ENCODE results near the gene RSRP1.
A peak's percentile ranks its signal among the peaks of the same experiment; 100 is the strongest.
"Not testable (repeated sequence)": the region's sequence is repeated elsewhere in the genome, so short reads cannot be mapped to it uniquely, and the experiment has no call there.

The RSRP1 gene

DNA sequence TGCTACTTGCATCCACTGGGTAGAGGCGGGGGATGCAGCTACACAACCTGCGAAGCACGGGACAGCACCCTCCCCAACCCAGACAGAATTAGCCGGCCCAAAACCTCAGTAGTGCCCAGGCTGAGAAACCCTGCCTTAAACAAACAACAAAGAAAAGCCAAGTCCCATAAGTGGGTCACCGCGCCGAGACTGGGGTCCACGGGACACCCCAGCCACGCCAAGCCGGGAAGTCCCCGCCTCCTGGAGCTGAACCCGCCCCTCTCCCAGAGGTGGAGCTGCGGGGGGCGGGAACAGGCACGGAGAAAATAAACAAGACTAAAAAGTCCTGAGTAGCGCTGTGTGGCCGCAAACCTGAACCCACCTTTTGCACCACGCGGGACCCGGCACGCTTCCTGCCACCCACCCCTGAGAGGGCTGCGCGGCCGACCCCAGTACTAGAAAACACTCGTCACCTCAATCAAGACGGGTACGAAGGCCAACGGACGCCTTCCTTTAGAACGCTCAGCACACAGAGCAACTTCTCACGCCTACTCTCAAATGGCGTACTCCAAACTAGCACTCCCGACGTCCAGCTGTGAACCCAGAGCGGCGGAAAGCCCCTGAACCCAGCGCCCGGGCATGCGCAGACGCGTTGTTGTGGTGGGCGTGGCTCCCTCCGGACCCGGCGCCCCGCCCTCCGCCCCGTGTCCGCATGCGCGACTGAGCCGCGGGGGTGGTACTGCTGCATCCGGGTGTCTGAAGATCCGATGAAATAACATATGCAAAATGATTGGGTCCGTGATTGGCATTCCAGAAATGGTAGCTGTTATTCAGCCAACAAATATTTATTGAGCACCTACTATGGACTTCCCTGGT is 20.3 kb upstream of the RSRP1 start:
- DNase-seq (ENCODE audit: extremely low spot score); POLR2A ChIA-PET; CTCF ChIA-PET: not testable (repeated sequence)

DNA sequence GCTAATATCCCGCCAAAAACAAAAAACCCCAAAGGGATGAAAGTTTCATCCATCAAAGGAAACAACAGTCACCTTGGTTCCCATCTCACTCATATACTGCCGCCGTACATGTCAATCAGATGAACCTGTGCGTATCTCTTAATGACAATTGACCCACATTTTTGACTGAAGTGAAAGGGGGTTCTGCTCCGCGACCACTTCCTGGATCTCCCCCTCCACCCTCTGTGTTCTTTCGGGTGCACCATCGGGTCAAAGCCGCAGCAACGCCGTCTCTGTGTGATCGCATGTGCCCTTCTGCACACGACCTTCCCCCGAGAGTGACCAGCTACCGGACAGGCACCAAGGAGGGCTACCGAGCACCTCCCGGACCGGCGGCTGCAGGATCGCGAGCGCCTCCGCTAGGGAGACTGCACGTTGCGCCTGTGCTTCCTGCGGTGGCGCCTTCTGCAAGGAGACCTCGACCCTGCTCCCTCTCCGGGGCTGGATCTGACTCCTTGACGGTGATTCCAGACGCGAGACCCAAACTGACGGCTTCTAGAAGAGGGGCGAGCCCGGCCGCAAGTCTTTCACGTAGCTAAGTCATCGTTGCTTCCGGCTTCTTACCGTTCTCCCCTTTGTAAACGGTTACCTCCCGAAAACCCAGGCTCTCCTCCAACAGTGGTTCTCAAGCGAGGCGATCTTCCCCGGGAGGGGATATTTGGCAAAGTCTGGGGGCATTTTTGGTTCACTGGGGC is 19.5 kb upstream of the RSRP1 start:
- POLR2A ChIA-PET; DNase-seq (ENCODE audit: extremely low spot score); CTCF ChIA-PET: not testable (repeated sequence)

DNA sequence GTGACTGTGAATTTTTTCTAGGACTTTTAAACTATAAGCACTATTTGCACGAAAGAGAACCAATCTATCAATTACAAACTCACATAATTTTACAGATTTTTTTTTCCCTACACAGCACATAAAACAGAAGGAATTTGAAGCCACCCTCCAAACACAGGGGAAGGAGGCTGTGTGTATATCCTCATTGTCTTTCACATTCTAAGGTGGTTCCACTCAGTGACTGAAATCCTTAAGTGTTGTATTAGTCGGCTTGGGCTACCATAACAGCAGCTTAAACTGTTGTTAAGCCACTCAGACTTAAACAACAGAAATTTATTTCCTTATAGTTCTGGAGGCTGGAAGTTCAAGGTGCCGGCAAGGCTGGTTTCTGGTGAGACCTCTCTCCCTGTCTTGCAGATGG is 13.1 kb upstream of the RSRP1 start:
- DNase-seq (ENCODE audit: extremely low spot score); POLR2A ChIA-PET; CTCF ChIA-PET: not testable (repeated sequence)

DNA sequence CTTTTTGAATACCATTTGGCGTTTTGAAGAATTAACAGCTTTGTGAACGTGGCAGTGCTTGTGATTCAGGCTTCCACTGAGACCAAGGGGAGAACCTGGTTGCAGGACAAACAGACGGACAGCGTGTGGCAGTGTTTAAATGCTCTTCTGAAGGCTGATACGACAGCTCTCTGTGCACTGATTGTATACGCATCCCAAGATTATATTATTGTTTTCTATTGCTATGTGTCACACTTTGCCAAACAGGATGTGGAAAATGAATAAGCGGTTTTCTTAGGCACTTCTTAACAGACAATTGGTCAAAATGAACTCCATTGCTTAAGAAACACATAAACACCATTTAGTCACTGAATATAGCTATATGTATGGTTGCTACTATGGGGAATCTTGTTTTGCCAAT is 12.6 kb upstream of the RSRP1 start:
- POLR2A ChIA-PET: interaction anchor here (1.7 kb wide), 1 partner anchor 13 kb away, joined by 8 read pairs; the partner anchor contains the start of gene RSRP1
- DNase-seq (ENCODE audit: extremely low spot score); CTCF ChIA-PET: not testable (repeated sequence)

DNA sequence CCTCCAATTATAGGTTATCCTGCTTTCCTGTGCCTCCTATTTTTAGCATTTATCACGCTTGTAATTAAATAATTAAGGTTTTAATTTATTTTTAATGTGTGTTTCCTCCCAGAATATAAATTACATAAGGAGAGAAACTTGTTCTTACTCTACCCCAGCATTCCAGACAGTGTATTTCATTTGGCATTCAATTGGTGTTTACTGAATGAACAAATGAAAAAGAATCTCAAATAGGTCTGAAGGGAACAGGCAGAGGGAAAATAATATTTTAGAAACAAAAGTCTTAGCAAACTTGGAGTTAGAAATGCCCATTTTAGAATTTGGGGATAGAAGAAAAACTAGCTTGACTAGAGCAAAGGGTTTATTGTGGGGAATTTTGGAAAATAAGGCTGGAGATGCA is 9.9 kb upstream of the RSRP1 start:
- ChIA-PET POLR2A (interaction anchor here (0.8 to 1.5 kb wide), 3 partner anchors 10 to 25 kb away, joined by 3 to 6 read pairs (median 4); partner anchors contain the start of genes RSRP1 and SYF2), CTCF (no interaction called here)
- DNase-seq (ENCODE audit: extremely low spot score): no peak
- TF ChIP-seq SUZ12 (IDR thresholded peaks at IDR 0.05) (no peak), ZNF384 (IDR thresholded peaks at IDR 0.05) (no peak), TARDBP (IDR thresholded peaks at IDR 0.05) (no peak), SP1 (IDR thresholded peaks at IDR 0.05) (no peak), LEF1 (IDR thresholded peaks at IDR 0.05; ENCODE audit: borderline replicate concordance) (no peak), NFRKB (IDR thresholded peaks at IDR 0.05) (no peak), L3MBTL2 (conservative IDR thresholded peaks at IDR 0.05) (no peak), FOXM1 (IDR thresholded peaks at IDR 0.05; ENCODE audit: borderline replicate concordance) (no peak), ARNT (IDR thresholded peaks at IDR 0.05) (no peak), FOXK2 (IDR thresholded peaks at IDR 0.05) (no peak), BHLHE40 (IDR thresholded peaks at IDR 0.05; ENCODE audit: borderline replicate concordance) (no peak), CTBP1 (IDR thresholded peaks at IDR 0.05; ENCODE audit: borderline replicate concordance) (no peak)
- TF ChIP-seq, protein P1, sequence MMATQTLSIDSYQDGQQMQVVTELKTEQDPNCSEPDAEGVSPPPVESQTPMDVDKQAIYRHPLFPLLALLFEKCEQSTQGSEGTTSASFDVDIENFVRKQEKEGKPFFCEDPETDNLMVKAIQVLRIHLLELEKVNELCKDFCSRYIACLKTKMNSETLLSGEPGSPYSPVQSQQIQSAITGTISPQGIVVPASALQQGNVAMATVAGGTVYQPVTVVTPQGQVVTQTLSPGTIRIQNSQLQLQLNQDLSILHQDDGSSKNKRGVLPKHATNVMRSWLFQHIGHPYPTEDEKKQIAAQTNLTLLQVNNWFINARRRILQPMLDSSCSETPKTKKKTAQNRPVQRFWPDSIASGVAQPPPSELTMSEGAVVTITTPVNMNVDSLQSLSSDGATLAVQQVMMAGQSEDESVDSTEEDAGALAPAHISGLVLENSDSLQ (IDR thresholded peaks at IDR 0.05): no peak

DNA sequence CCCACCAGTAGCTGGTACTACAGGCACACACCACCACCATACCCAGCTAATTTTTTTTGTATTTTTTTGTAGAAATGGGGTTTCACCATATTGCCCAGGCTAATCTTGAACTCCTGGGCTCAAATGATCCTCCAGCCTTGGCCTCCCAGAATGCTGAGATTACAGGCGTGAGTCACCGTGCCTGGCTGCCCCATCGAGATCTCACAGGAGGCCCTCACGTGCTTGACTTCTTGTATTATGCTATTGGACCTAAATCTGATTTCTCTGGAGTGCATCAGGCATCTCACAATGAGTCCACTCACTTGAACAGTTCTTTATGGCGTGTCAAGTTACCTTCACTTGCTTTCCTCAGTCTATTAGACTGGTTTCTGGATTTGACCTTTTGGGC is 9.3 kb upstream of the RSRP1 start:
- TF ChIP-seq TARDBP (IDR thresholded peaks at IDR 0.05) (no peak), L3MBTL2 (conservative IDR thresholded peaks at IDR 0.05) (peak; percentile 58; the same call in 1 of the 2 replicates), BHLHE40 (IDR thresholded peaks at IDR 0.05; ENCODE audit: borderline replicate concordance) (0 out of 2 replicates have a peak, but pooled peaks have one; percentile 26), CTBP1 (IDR thresholded peaks at IDR 0.05; ENCODE audit: borderline replicate concordance) (no peak), LEF1 (IDR thresholded peaks at IDR 0.05; ENCODE audit: borderline replicate concordance) (no peak), ZNF384 (IDR thresholded peaks at IDR 0.05) (no peak), NFRKB (IDR thresholded peaks at IDR 0.05) (no peak), FOXA1 (IDR thresholded peaks at IDR 0.05) (no peak), FOXM1 (IDR thresholded peaks at IDR 0.05; ENCODE audit: borderline replicate concordance) (no peak), HDGF (IDR thresholded peaks at IDR 0.05; ENCODE audit: borderline replicate concordance) (no peak)
- TF ChIP-seq, protein P1 (IDR thresholded peaks at IDR 0.05): no peak
- POLR2A ChIA-PET: interaction anchor here (1.5 kb wide), 1 partner anchor 9 kb away, joined by 14 read pairs; the partner anchor contains the start of gene RSRP1
- peak; percentile 20 for DNase-seq (ENCODE audit: extremely low spot score)
- CTCF ChIA-PET: interaction anchor here (0.7 kb wide), 1 partner anchor 86 kb away, joined by 3 read pairs; no protein-coding TSS in a partner anchor

DNA sequence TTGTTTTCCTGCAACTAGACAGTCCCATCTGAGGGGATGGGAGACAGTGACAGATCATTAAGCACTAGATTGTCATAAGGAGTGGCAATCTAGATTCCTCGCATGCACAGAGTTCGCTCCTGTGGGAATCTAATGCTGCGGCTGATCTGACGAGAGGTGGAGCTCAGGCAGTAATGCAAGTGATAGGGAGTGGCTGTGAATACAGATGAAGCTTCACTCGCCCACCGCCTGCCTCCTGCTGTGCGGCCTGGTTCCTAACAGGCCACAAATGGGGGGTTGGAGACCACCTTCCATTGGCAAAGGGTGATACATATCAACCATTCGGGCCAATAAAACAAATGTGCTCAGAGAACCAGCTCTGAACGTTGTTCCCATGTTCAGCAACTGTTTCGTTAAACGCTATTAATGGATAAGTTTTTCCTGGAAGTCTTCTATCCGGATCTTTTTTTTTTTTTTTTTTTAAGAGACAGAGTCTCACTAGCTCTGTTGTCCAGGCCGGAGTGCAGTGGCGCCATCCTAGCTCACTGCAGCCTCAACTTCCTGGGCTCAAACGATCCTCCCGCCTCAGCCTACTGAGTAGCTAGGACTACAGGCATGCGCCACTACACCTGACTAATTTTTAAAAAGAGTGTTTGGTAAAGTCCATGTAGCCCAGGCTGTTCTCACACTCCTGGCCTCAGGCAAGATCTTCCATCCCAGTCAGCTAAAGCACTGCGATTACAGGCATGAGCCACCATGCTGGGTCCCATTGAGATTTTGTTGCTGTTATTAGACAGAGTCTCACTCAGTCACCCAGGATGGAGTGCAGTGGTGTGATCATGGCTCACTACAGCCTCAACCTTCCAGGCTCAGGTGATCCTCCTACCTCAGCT is 8.7 kb upstream of the RSRP1 start:
- TF ChIP-seq ZNF384 (IDR thresholded peaks at IDR 0.05) (peak; percentile 54), FOXM1 (IDR thresholded peaks at IDR 0.05; ENCODE audit: borderline replicate concordance) (no peak)
- ChIA-PET POLR2A (interaction anchor here (1.5 kb wide), 1 partner anchor 8 kb away, joined by 14 read pairs; the partner anchor contains the start of gene RSRP1), CTCF (interaction anchor here (0.7 kb wide), 1 partner anchor 87 kb away, joined by 3 read pairs; no protein-coding TSS in a partner anchor)
- DNase-seq (ENCODE audit: extremely low spot score): no peak
